DND-41 (cell line): ENCODE results near the gene NOS1AP.

ENCODE experiments used
- ATAC-seq: fragments of 200-7000 bp; cut with Tn5 transposase; 3 replicates; pipeline ENCODE4 v1.9.1; 2021; ENCODE audit warnings: low read depth; ENCODE audit not compliant: insufficient read depth
- DNase-seq: peaks from one replicate; pipeline ENCODE4 v3.0.0-alpha.2; 2020
- H2AFZ ChIP-seq: 2 replicates; pipeline ENCODE4 v1.6.0; 2012; ENCODE audit warnings: low read depth, low read length
- H3K27ac ChIP-seq: 2 replicates; pipeline ENCODE4 v1.5.1; 2012; ENCODE audit warnings: low read length, inconsistent platforms
- H3K27me3 ChIP-seq: fragments of 200-600 bp; sonication (generic); 2 replicates; pipeline ENCODE4 v1.6.0; 2012; ENCODE audit warnings: low read length, mild to moderate bottlenecking, inconsistent platforms; ENCODE audit not compliant: insufficient read depth, poor library complexity
- H3K36me3 ChIP-seq: 2 replicates; pipeline ENCODE4 v1.5.1; 2012; ENCODE audit warnings: low read length, inconsistent platforms; ENCODE audit not compliant: insufficient read depth
- H3K4me1 ChIP-seq: 2 replicates; pipeline ENCODE4 v1.5.1; 2012; ENCODE audit warnings: mild to moderate bottlenecking, low read length; ENCODE audit not compliant: insufficient read depth
- H3K4me2 ChIP-seq: 2 replicates; pipeline ENCODE4 v1.6.0; 2012; ENCODE audit warnings: mild to moderate bottlenecking, moderate library complexity, low read length, inconsistent platforms; ENCODE audit not compliant: insufficient read depth
- H3K4me3 ChIP-seq, 2 experiments: fragments of 200-600 bp in 1 of 2; shearing (Covaris generic) in 1 of 2; 2 replicates each; pipeline ENCODE4 v1.5.1; 2012 to 2016; ENCODE audit warnings: inconsistent platforms in 2 of 2, low read length in 2 of 2, mild to moderate bottlenecking in 2 of 2, low read depth in 1 of 2, moderate library complexity in 1 of 2
- H3K79me2 ChIP-seq: 2 replicates; pipeline ENCODE4 v1.6.0; 2012; ENCODE audit warnings: low read length, inconsistent platforms; ENCODE audit not compliant: insufficient read depth
- H3K9ac ChIP-seq: 2 replicates; pipeline ENCODE4 v1.6.0; 2012; ENCODE audit warnings: low read depth, mild to moderate bottlenecking, inconsistent platforms, low read length, moderate library complexity
- H3K9me3 ChIP-seq: 2 replicates; pipeline ENCODE4 v1.5.1; 2012; ENCODE audit warnings: low read length, moderate library complexity, mild to moderate bottlenecking, inconsistent platforms; ENCODE audit not compliant: insufficient read depth, severe bottlenecking
- H4K20me1 ChIP-seq: 2 replicates; pipeline ENCODE4 v1.6.0; 2012; ENCODE audit warnings: low read length; ENCODE audit not compliant: insufficient read depth
- EZH2 ChIP-seq: IDR thresholded peaks from 3 replicates; pipeline ENCODE4 v1.6.1; 2012; ENCODE audit warnings: borderline replicate concordance, low read depth, mild to moderate bottlenecking, moderate library complexity, low read length, inconsistent platforms; ENCODE audit not compliant: severe bottlenecking
- TF ChIP-seq, protein P1 (sequence below): IDR thresholded peaks from 2 replicates; pipeline ENCODE4 v1.5.1; 2012; ENCODE audit warnings: borderline replicate concordance, low read length, moderate library complexity, mild to moderate bottlenecking; ENCODE audit not compliant: poor library complexity, severe bottlenecking; ENCODE audit errors: extremely low read depth

NOS1AP gene

DNA sequence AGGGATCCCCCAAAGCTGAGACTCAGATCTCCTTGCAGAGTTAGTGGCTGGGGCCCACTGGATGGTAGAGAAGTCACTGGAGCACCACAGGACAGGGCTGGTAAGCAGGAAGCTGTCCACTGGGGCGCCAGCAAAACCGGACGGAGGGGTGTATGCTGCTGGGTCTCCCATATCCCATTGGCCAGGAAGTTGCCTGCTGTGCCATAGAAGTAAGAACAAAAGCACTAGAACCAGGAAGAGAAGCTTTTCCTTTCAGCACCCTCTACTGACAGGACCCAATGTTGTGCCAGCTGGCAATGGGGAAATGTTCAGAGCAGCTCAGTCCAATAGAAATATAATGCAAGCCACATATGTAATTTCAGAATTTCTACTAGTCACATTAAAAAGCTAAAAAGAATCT lies 160.6 kb downstream of the NOS1AP start:
- no peak overlapping the region for H3K4me2 ChIP-seq
- no peaks in the 10 kb centered on the region for H4K20me1 ChIP-seq
- H3K4me1 ChIP-seq, result no peaks in the 10 kb centered on the region
- peaks cover 19% of the 10 kb centered on the region for H3K27me3 ChIP-seq
- DNase-seq (no peak), ATAC-seq (no peak)
- H3K9me3 ChIP-seq, result no peaks in the 10 kb centered on the region
- no peaks in the 10 kb centered on the region for H3K36me3 ChIP-seq
- TF ChIP-seq, protein P1, sequence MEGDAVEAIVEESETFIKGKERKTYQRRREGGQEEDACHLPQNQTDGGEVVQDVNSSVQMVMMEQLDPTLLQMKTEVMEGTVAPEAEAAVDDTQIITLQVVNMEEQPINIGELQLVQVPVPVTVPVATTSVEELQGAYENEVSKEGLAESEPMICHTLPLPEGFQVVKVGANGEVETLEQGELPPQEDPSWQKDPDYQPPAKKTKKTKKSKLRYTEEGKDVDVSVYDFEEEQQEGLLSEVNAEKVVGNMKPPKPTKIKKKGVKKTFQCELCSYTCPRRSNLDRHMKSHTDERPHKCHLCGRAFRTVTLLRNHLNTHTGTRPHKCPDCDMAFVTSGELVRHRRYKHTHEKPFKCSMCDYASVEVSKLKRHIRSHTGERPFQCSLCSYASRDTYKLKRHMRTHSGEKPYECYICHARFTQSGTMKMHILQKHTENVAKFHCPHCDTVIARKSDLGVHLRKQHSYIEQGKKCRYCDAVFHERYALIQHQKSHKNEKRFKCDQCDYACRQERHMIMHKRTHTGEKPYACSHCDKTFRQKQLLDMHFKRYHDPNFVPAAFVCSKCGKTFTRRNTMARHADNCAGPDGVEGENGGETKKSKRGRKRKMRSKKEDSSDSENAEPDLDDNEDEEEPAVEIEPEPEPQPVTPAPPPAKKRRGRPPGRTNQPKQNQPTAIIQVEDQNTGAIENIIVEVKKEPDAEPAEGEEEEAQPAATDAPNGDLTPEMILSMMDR, result peak; percentile 11
- TF ChIP-seq EZH2, result no peak
- no peak overlapping the region for H3K9ac ChIP-seq
- no peaks in the 10 kb centered on the region for H3K79me2 ChIP-seq
- H2AFZ ChIP-seq, result no peak overlapping the region
- H3K4me3 ChIP-seq, result no peak overlapping the region
- H3K27ac ChIP-seq, result no peak overlapping the region

DNA sequence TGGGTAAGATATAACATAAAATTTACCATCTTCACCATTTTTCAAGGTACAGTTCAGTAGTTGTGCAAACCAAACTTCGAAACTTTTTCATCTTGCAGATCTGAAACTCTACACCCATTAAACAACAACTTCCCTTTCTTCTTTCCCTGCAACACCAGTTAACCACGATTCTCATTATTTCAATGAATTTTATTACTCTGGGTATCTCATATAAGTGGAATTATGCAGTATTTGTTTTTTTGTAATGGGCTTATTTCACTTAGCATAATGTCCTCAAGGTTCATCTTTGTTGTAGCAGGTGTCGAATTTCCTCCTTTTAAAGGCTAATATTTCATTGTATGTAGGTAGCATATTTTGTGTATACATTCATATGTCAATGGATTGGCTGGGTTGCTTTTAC lies 161.0 kb downstream of the NOS1AP start:
- Histone ChIP-seq H2AFZ (no peak overlapping the region), H3K27ac (no peak overlapping the region), H3K4me2 (no peak overlapping the region), H3K9ac (no peak overlapping the region), H3K27me3 (peaks cover 15% of the 10 kb centered on the region), H3K4me3 (no peak overlapping the region), H3K36me3 (no peaks in the 10 kb centered on the region), H4K20me1 (no peaks in the 10 kb centered on the region), H3K79me2 (no peaks in the 10 kb centered on the region), H3K4me1 (no peaks in the 10 kb centered on the region), H3K9me3 (no peaks in the 10 kb centered on the region)
- ATAC-seq (no peak), DNase-seq (no peak)
- TF ChIP-seq, protein P1, result no peak
- TF ChIP-seq EZH2, result no peak

DNA sequence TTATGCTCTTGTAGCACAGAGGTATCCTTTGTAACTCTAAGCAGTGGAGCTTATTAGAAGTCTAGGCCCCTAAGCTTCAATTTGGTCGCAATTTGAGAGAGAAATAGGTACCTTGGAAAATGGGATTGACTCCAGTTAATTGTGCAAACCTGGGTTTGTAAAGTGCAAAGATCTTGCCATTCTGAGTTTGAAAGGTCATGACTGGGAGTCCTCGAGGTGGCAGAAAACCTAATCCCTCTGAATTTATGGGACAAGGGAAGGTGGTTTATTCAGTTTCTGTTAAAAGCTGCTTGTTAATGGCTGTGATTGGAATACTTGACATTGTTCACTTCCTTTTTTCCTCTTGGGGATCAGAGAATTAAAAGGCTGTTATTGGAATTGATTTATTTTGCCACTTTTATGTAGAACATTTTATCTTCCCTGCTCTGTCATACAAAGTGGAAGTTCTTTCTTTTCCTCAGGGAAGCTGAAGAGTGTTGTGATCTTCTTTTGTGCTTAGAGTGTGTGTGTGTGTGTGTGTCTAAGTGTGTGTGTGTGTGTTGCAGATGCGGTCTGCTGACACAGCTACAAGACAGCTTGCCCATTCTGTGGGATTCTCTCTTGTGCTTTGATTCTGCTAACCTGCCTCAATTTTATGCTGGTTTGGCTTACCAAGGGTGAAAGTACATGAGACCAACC lies 162.7 kb downstream of the NOS1AP start:
- H4K20me1 ChIP-seq, result no peaks in the 10 kb centered on the region
- H2AFZ ChIP-seq, result no peak overlapping the region
- TF ChIP-seq EZH2, result no peak
- TF ChIP-seq, protein P1, result no peak
- no peak overlapping the region for H3K4me3 ChIP-seq
- no peak for ATAC-seq
- H3K9ac ChIP-seq, result no peak overlapping the region
- H3K9me3 ChIP-seq, result no peaks in the 10 kb centered on the region
- peaks cover 14% of the 10 kb centered on the region for H3K27me3 ChIP-seq
- no peak for DNase-seq
- H3K79me2 ChIP-seq, result no peaks in the 10 kb centered on the region
- H3K4me1 ChIP-seq, result no peaks in the 10 kb centered on the region
- H3K27ac ChIP-seq, result no peak overlapping the region
- H3K4me2 ChIP-seq, result no peak overlapping the region
- H3K36me3 ChIP-seq, result no peaks in the 10 kb centered on the region

DNA sequence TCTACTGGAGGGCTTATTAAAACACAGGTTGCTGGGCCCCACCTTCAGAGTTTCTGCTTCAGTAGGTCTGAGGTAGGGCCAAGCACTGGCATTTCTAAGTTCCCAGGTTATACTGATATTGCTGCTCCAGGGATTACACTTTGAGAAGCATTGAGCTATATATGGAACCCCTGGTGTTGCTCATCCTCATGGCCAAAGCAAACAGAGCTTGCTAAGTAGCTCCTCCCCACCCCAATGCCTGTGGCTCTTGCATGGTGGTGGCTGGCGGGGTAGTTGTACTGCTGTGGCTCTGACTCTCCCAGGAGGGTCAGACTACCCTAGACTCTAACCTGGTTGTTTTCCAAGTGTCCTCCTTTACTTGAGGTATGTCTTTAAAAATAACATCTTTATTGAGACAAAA lies 163.6 kb downstream of the NOS1AP start:
- Histone ChIP-seq H2AFZ (no peak overlapping the region), H3K9ac (no peak overlapping the region), H4K20me1 (no peaks in the 10 kb centered on the region), H3K9me3 (no peaks in the 10 kb centered on the region), H3K27me3 (peaks cover 13% of the 10 kb centered on the region), H3K4me3 (no peak overlapping the region), H3K36me3 (no peaks in the 10 kb centered on the region), H3K27ac (no peak overlapping the region), H3K79me2 (no peaks in the 10 kb centered on the region), H3K4me1 (no peaks in the 10 kb centered on the region), H3K4me2 (no peak overlapping the region)
- TF ChIP-seq, protein P1, result no peak
- TF ChIP-seq EZH2, result no peak
- DNase-seq, result no peak
- no peak for ATAC-seq
